ENCODE measurements around the gene ST6GALNAC3.

Gene ST6GALNAC3

DNA sequence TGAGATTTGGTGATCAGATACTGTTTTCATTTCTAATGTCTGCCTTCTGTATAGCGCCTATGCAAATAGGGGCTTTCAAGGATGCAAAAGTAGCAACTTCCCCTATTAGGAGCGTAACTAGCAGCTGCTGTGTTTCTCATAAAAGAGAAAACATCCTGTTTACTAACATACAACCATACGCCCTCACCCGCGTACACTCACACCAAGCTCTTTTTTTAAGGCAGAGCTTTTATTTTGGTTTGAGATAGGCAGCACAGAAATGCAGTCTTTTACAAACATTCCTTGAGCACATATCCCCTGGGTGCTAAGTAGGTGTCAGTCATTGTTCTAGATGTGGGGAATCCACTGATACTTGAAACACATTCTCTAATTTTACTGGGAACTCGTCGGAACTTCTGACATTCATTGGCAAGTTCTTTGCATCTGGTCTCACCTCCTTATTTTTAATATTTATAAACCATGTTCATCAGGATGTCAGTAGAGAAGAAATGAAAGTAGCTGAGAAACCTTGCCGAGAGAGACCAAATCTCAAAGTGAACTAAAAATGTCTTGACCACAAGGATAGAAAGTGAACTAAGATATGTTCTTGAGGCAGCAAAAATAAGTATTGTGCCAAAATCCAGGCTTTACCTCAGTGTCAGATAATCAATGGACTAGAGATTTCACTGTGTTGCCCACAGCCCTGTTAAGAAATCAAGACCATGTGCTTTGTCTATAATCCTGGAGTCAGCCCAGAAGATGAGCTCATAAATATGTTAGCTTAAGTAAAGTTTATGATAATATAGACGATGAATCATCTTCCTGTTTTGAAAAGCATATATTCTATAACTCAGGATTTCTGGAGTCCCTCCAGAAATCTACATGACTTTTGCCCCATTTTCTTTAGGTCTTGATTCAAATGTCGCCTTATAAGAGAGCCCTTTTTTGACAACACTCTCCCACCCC, 350.9 kb downstream of the ST6GALNAC3 start:
- TF ChIP-seq, protein P1, sequence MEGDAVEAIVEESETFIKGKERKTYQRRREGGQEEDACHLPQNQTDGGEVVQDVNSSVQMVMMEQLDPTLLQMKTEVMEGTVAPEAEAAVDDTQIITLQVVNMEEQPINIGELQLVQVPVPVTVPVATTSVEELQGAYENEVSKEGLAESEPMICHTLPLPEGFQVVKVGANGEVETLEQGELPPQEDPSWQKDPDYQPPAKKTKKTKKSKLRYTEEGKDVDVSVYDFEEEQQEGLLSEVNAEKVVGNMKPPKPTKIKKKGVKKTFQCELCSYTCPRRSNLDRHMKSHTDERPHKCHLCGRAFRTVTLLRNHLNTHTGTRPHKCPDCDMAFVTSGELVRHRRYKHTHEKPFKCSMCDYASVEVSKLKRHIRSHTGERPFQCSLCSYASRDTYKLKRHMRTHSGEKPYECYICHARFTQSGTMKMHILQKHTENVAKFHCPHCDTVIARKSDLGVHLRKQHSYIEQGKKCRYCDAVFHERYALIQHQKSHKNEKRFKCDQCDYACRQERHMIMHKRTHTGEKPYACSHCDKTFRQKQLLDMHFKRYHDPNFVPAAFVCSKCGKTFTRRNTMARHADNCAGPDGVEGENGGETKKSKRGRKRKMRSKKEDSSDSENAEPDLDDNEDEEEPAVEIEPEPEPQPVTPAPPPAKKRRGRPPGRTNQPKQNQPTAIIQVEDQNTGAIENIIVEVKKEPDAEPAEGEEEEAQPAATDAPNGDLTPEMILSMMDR (conservative IDR thresholded peaks at IDR 0.05; ENCODE audit: low read length) = no peak
- TF ChIP-seq EZH2phosphoT487 (IDR thresholded peaks at IDR 0.05; ENCODE audit: borderline replicate concordance) = no peak
- Histone ChIP-seq H3F3A (ENCODE audit: low read depth) (no peaks in the 10 kb centered on the region), H3K4me1 (ENCODE audit: insufficient read depth, low read length, poor library complexity, severe bottlenecking) (no peaks in the 10 kb centered on the region), H3K4me2 (ENCODE audit: low read depth, low read length, poor library complexity, severe bottlenecking) (no peak overlapping the region), H2AFZ (ENCODE audit: low read length) (no peak overlapping the region), H3K27me3 (ENCODE audit: insufficient read depth, low read length, poor library complexity, severe bottlenecking) (no peaks in the 10 kb centered on the region), H3K9ac (ENCODE audit: low read depth, low read length, poor library complexity, severe bottlenecking) (no peak overlapping the region), H3K9me3 (ENCODE audit: insufficient read depth, low read depth, low read length) (no peaks in the 10 kb centered on the region), H4K20me1 (ENCODE audit: insufficient read depth, low read length, poor library complexity, severe bottlenecking) (no peaks in the 10 kb centered on the region), H3K4me3 (ENCODE audit: low read length, poor library complexity, severe bottlenecking) (no peak overlapping the region), H3K79me2 (ENCODE audit: insufficient read depth, low read length) (no peaks in the 10 kb centered on the region), H3K36me3 (ENCODE audit: insufficient read depth, low read length) (no peaks in the 10 kb centered on the region), H3K9me2 (replicated peaks; ENCODE audit: low read depth, low read length) (no peaks in the 10 kb centered on the region)

GRCh38 chr1:76426606-76427005, 352.1 kb downstream of the ST6GALNAC3 start:
- Histone ChIP-seq H3K9me3 (ENCODE audit: insufficient read depth, low read depth, low read length) (no peaks in the 10 kb centered on the region), H3K9me2 (replicated peaks; ENCODE audit: low read depth, low read length) (no peaks in the 10 kb centered on the region), H3K27me3 (ENCODE audit: insufficient read depth, low read length, poor library complexity, severe bottlenecking) (no peaks in the 10 kb centered on the region), H4K20me1 (ENCODE audit: insufficient read depth, low read length, poor library complexity, severe bottlenecking) (no peaks in the 10 kb centered on the region), H3K4me2 (ENCODE audit: low read depth, low read length, poor library complexity, severe bottlenecking) (no peak overlapping the region), H3K9ac (ENCODE audit: low read depth, low read length, poor library complexity, severe bottlenecking) (no peak overlapping the region), H2AFZ (ENCODE audit: low read length) (no peak overlapping the region), H3K36me3 (ENCODE audit: insufficient read depth, low read length) (no peaks in the 10 kb centered on the region), H3F3A (ENCODE audit: low read depth) (no peaks in the 10 kb centered on the region), H3K79me2 (ENCODE audit: insufficient read depth, low read length) (no peaks in the 10 kb centered on the region), H3K4me3 (ENCODE audit: low read length, poor library complexity, severe bottlenecking) (no peak overlapping the region), H3K4me1 (ENCODE audit: insufficient read depth, low read length, poor library complexity, severe bottlenecking) (no peaks in the 10 kb centered on the region)
- no peak for TF ChIP-seq EZH2phosphoT487 (IDR thresholded peaks at IDR 0.05; ENCODE audit: borderline replicate concordance)
- TF ChIP-seq, protein P1 (conservative IDR thresholded peaks at IDR 0.05; ENCODE audit: low read length) = no peak

DNA sequence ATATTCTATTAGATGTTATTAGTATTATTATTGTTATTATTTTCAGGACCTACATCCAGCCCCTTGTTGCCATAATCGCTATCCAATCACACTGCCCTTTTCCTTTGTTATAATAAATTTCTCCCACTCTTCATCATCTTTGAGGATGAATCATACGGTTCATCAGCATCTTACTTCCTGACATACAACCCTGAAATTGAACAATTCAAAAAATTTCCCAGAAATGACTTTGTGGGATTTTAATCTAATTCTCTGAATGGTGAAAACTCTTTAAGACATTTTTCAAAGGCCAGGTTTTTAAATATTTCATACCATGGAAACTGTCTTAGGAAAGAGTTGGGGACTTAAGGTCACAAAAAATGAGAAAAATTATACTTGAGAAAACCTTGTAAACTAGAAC, 353.5 kb downstream of the ST6GALNAC3 start:
- H3K4me1 ChIP-seq (ENCODE audit: insufficient read depth, low read length, poor library complexity, severe bottlenecking) = no peaks in the 10 kb centered on the region
- H3K27me3 ChIP-seq (ENCODE audit: insufficient read depth, low read length, poor library complexity, severe bottlenecking) = no peaks in the 10 kb centered on the region
- no peaks in the 10 kb centered on the region for H3K9me2 ChIP-seq (replicated peaks; ENCODE audit: low read depth, low read length)
- no peaks in the 10 kb centered on the region for H3K9me3 ChIP-seq (ENCODE audit: insufficient read depth, low read depth, low read length)
- no peaks in the 10 kb centered on the region for H4K20me1 ChIP-seq (ENCODE audit: insufficient read depth, low read length, poor library complexity, severe bottlenecking)
- no peak overlapping the region for H3K4me3 ChIP-seq (ENCODE audit: low read length, poor library complexity, severe bottlenecking)
- no peaks in the 10 kb centered on the region for H3K36me3 ChIP-seq (ENCODE audit: insufficient read depth, low read length)
- H2AFZ ChIP-seq (ENCODE audit: low read length) = no peak overlapping the region
- H3K79me2 ChIP-seq (ENCODE audit: insufficient read depth, low read length) = no peaks in the 10 kb centered on the region
- H3K9ac ChIP-seq (ENCODE audit: low read depth, low read length, poor library complexity, severe bottlenecking) = no peak overlapping the region
- no peaks in the 10 kb centered on the region for H3F3A ChIP-seq (ENCODE audit: low read depth)
- TF ChIP-seq EZH2phosphoT487 (IDR thresholded peaks at IDR 0.05; ENCODE audit: borderline replicate concordance) = no peak
- TF ChIP-seq, protein P1 (conservative IDR thresholded peaks at IDR 0.05; ENCODE audit: low read length) = no peak
- H3K4me2 ChIP-seq (ENCODE audit: low read depth, low read length, poor library complexity, severe bottlenecking) = no peak overlapping the region

Measured in Loucy (cell line).